Liver (tissue), 3 donors: ENCODE data around the gene IAPP.

Source experiments
- ATF3 ChIP-seq: IDR thresholded peaks from 2 replicates; pipeline ENCODE4 v1.6.1; 2016; ENCODE audit warnings: antibody characterized with exemption
- CTCF ChIP-seq: fragments of 150-350 bp; IDR thresholded peaks from 2 replicates; pipeline ENCODE4 v1.5.1; 2017; ENCODE audit warnings: improper control_type of control experiment, low read depth, low read length; ENCODE audit not compliant: missing input control
- EGR1 ChIP-seq, 2 donors: IDR thresholded peaks; 2 replicates each; pipeline ENCODE4 v1.6.1; 2016 to 2018; ENCODE audit warnings: antibody characterized with exemption in 2 of 2, low read depth in 2 of 2
- FOXA1 ChIP-seq: IDR thresholded peaks from 2 replicates; pipeline ENCODE4 v1.6.1; 2016; ENCODE audit warnings: antibody characterized with exemption
- FOXA2 ChIP-seq: IDR thresholded peaks from 2 replicates; pipeline ENCODE4 v1.6.1; 2016; ENCODE audit warnings: antibody characterized with exemption
- GABPA ChIP-seq, 2 donors: IDR thresholded peaks in 1 of 2; conservative IDR thresholded peaks in 1 of 2; 2 replicates each; pipeline ENCODE4 v1.6.1; 2016; ENCODE audit warnings: antibody characterized with exemption in 2 of 2, mild to moderate bottlenecking in 1 of 2, moderate library complexity in 1 of 2
- HNF4A ChIP-seq, 2 donors: conservative IDR thresholded peaks; 2 replicates each; pipeline ENCODE4 v1.6.1; 2016; ENCODE audit warnings: antibody characterized with exemption in 2 of 2, mild to moderate bottlenecking in 2 of 2
- JUND ChIP-seq, 2 donors: IDR thresholded peaks; 2 replicates each; pipeline ENCODE4 v1.6.1; 2016; ENCODE audit warnings: antibody characterized with exemption in 2 of 2
- MAX ChIP-seq: IDR thresholded peaks from 2 replicates; pipeline ENCODE4 v1.6.1; 2016; ENCODE audit warnings: antibody characterized with exemption
- RAD21 ChIP-seq, 2 donors: IDR thresholded peaks; 2 replicates each; pipeline ENCODE4 v1.6.1; 2016; ENCODE audit warnings: antibody characterized with exemption in 2 of 2, mild to moderate bottlenecking in 2 of 2
- RXRA ChIP-seq, 2 donors: IDR thresholded peaks; 2 replicates each; pipeline ENCODE4 v1.6.1; 2017 to 2018; ENCODE audit warnings: antibody characterized with exemption in 2 of 2, mild to moderate bottlenecking in 1 of 2
- SP1 ChIP-seq: IDR thresholded peaks from 2 replicates; pipeline ENCODE4 v1.6.1; 2018; ENCODE audit warnings: antibody characterized with exemption, mild to moderate bottlenecking
- YY1 ChIP-seq: IDR thresholded peaks from 2 replicates; pipeline ENCODE4 v1.6.1; 2016; ENCODE audit warnings: antibody characterized with exemption, mild to moderate bottlenecking
- ZBTB33 ChIP-seq: IDR thresholded peaks from 2 replicates; pipeline ENCODE4 v1.6.1; 2016; ENCODE audit warnings: antibody characterized with exemption
- donor health status: healthy.
- donor health status: healthy.

- no peak for TF ChIP-seq FOXA2
- no peak for TF ChIP-seq RXRA (IDR thresholded peaks at IDR 0.05)
- no peak for TF ChIP-seq RAD21 (IDR thresholded peaks at IDR 0.05)
- no peak for TF ChIP-seq SP1
- no peak for TF ChIP-seq JUND (IDR thresholded peaks at IDR 0.05)
- no peak for TF ChIP-seq YY1
- no peak for TF ChIP-seq HNF4A (conservative IDR thresholded peaks at IDR 0.05)
- TF ChIP-seq CTCF = no peak
- TF ChIP-seq MAX = no peak
- TF ChIP-seq ATF3 = no peak
- no peak for TF ChIP-seq EGR1 (IDR thresholded peaks at IDR 0.05; ENCODE audit: low read depth in 2 of 2)
- TF ChIP-seq GABPA (IDR thresholded peaks at IDR 0.05 in 1 of 2, conservative IDR thresholded peaks at IDR 0.05 in 1 of 2) = no peak
- TF ChIP-seq ZBTB33 = no peak
- no peak for TF ChIP-seq FOXA1
These were observed 48.2 kb upstream of the IAPP start for GRCh38 chr12:21324551-21324950.
